Measurements from ENCODE around the gene FAM234B. TPM values are rescaled to one million over a fixed set of nuclear protein-coding genes. Genes with fewer than 3 reads are reported as not detected.

Gene FAM234B
- total RNA-seq, 1 experiment from 2014 or later = 11.4 TPM

- ChIA-PET CTCF (interaction anchor here (0.6 kb wide), 1 partner anchor 688 kb away, joined by 4 read pairs; no protein-coding TSS in a partner anchor), POLR2A (no interaction called here)
- no TSS peak for BruUV-seq (replicated peaks)
These were observed 17.9 kb upstream of the FAM234B start for GRCh38 chr12:13026286-13026685.

GRCh38 chr12:13027032-13027431 is 17.1 kb upstream of the FAM234B start:
- Mint-ChIP-seq H3K9me3 (ENCODE audit: unreplicated experiment) (no peaks in the 10 kb centered on the region), H3K36me3 (ENCODE audit: insufficient read depth, unreplicated experiment) (no peaks in the 10 kb centered on the region), H3K4me1 (ENCODE audit: low read depth, unreplicated experiment) (no peaks in the 10 kb centered on the region), H3K4me3 (ENCODE audit: unreplicated experiment) (no peak overlapping the region), H3K27ac (ENCODE audit: unreplicated experiment) (no peak overlapping the region), H3K27me3 (ENCODE audit: insufficient read depth, unreplicated experiment) (peaks cover 6% of the 10 kb centered on the region)
- Histone ChIP-seq H3K9me3 (no peaks in the 10 kb centered on the region), H3K4me1 (no peaks in the 10 kb centered on the region), H3K27me3 (replicated peaks; ENCODE audit: control insufficient read depth, insufficient read depth, low read length) (no peaks in the 10 kb centered on the region), H3K36me3 (ENCODE audit: control insufficient read depth, insufficient read depth, low read length) (no peaks in the 10 kb centered on the region), H3K4me3 (ENCODE audit: low read depth, low read length) (no peak overlapping the region)
- BruUV-seq (replicated peaks) = no TSS peak
- no peak for DNase-seq
- CTCF ChIA-PET = no interaction called here
- no peak for TF ChIP-seq CTCF (IDR thresholded peaks at IDR 0.05; ENCODE audit: insufficient read depth in 1 of 2, low read depth in 1 of 2, low read length in 1 of 2, severe bottlenecking in 1 of 2, unreplicated experiment in 1 of 2)
- intact Hi-C loops (cut with micrococcal nuclease; ENCODE audit: unreplicated experiment) = no loop called here
- POLR2A ChIA-PET = no interaction called here

More at GRCh38 chr12:13026286-13026685, 17.9 kb upstream of the FAM234B start:
- Histone ChIP-seq H3K36me3 (ENCODE audit: control insufficient read depth, insufficient read depth, low read length) (no peaks in the 10 kb centered on the region), H3K27me3 (replicated peaks; ENCODE audit: control insufficient read depth, insufficient read depth, low read length) (no peaks in the 10 kb centered on the region), H3K4me1 (no peaks in the 10 kb centered on the region), H3K9me3 (no peaks in the 10 kb centered on the region), H3K4me3 (ENCODE audit: low read depth, low read length) (no peak overlapping the region)
- H3K36me3 Mint-ChIP-seq (ENCODE audit: insufficient read depth, unreplicated experiment) = no peaks in the 10 kb centered on the region
- no peak overlapping the region for H3K4me3 Mint-ChIP-seq (ENCODE audit: unreplicated experiment)
- H3K4me1 Mint-ChIP-seq (ENCODE audit: low read depth, unreplicated experiment) = no peaks in the 10 kb centered on the region
- intact Hi-C loops (cut with micrococcal nuclease; ENCODE audit: unreplicated experiment) = no loop called here
- no peak for DNase-seq
- no peak overlapping the region for H3K27ac Mint-ChIP-seq (ENCODE audit: unreplicated experiment)
- H3K9me3 Mint-ChIP-seq (ENCODE audit: unreplicated experiment) = no peaks in the 10 kb centered on the region
- H3K27me3 Mint-ChIP-seq (ENCODE audit: insufficient read depth, unreplicated experiment) = peaks cover 6% of the 10 kb centered on the region
- no peak for TF ChIP-seq CTCF (IDR thresholded peaks at IDR 0.05; ENCODE audit: insufficient read depth in 1 of 2, low read depth in 1 of 2, low read length in 1 of 2, severe bottlenecking in 1 of 2, unreplicated experiment in 1 of 2)

- no peaks in the 10 kb centered on the region for H3K36me3 ChIP-seq (ENCODE audit: control insufficient read depth, insufficient read depth, low read length)
- DNase-seq = no peak
- ChIA-PET CTCF (no interaction called here), POLR2A (no interaction called here)
- no peak for TF ChIP-seq CTCF (IDR thresholded peaks at IDR 0.05; ENCODE audit: insufficient read depth in 1 of 2, low read depth in 1 of 2, low read length in 1 of 2, severe bottlenecking in 1 of 2, unreplicated experiment in 1 of 2)
- H3K27me3 Mint-ChIP-seq (ENCODE audit: insufficient read depth, unreplicated experiment) = peaks cover 6% of the 10 kb centered on the region
- no peaks in the 10 kb centered on the region for H3K9me3 Mint-ChIP-seq (ENCODE audit: unreplicated experiment)
- H3K4me3 Mint-ChIP-seq (ENCODE audit: unreplicated experiment) = no peak overlapping the region
- no peaks in the 10 kb centered on the region for H3K4me1 ChIP-seq
- intact Hi-C loops (cut with micrococcal nuclease; ENCODE audit: unreplicated experiment) = no loop called here
- H3K36me3 Mint-ChIP-seq (ENCODE audit: insufficient read depth, unreplicated experiment) = no peaks in the 10 kb centered on the region
- H3K4me1 Mint-ChIP-seq (ENCODE audit: low read depth, unreplicated experiment) = no peaks in the 10 kb centered on the region
- no peaks in the 10 kb centered on the region for H3K27me3 ChIP-seq (replicated peaks; ENCODE audit: control insufficient read depth, insufficient read depth, low read length)
- H3K27ac Mint-ChIP-seq (ENCODE audit: unreplicated experiment) = no peak overlapping the region
- no peaks in the 10 kb centered on the region for H3K9me3 ChIP-seq
- H3K4me3 ChIP-seq (ENCODE audit: low read depth, low read length) = no peak overlapping the region
- no TSS peak for BruUV-seq (replicated peaks)
These were observed 16.7 kb upstream of the FAM234B start for GRCh38 chr12:13027508-13027907.

All from Caco-2 (cell line).